ENCODE data around the gene OXNAD1. TPM values are rescaled to one million over a fixed set of nuclear protein-coding genes. Genes with fewer than 3 reads are reported as not detected.
A peak's percentile ranks its signal among the peaks of the same experiment; 100 is the strongest.

The OXNAD1 gene
- total and polyA plus RNA-seq, 2 of the 13 experiments (the other 11 are each of a cell fraction or from before 2014, with no cell fraction given) = 9.9 to 18.8 TPM

DNA sequence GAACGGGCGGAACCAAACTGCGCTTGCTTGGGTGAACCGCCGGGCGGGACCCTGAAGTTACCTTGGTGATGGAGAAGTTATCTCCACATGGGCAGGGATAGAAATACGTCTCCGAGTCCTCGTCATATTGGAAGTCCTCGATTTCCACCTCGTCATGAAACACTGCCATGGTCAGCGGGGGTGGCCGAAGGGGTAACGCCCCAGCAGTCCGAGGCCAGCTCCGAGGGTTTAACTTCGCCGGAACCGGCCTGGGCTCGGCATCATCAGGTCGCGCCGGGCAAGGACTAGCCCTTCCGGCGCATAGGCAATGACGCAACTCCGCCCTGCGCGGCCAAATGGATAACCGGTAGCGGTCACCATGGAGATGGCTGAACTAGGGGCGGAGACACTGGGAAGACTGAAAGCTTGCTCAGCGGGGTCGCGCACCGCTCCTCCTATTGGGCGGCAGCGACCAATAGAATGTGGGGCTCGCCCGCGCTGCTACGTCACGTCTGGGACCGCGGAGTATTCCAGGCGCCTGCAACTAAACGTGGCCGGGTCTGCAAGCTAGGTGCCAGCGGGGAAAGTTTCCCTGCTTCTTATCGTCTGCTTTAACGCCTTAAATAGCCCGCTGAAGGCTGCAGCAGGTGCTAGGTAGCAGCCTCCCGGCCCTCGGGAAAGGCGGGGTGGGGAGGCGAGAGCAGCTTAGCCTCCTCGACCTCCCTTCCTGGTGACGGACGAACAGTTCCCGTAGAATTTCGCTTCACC is at the start of gene OXNAD1, which contains the start of gene DPH3 (continued):
- no peak for TF ChIP-seq ZNF138 (CRISPR knock-in tag; IDR thresholded peaks at IDR 0.05; ENCODE audit: low read depth)
- peak; percentile 25; the same call in 1 of the 2 replicates for TF ChIP-seq NR2F6 (IDR thresholded peaks at IDR 0.05)
- TF ChIP-seq NR2F6 (CRISPR knock-in tag; IDR thresholded peaks at IDR 0.05) = 0 out of 2 replicates have a peak, but pooled peaks have one; percentile 33
- TF ChIP-seq MAFF (IDR thresholded peaks at IDR 0.05; ENCODE audit: low read depth, low read length) = no peak; the same call in 1 of the 2 replicates
- TF ChIP-seq, protein P1, sequence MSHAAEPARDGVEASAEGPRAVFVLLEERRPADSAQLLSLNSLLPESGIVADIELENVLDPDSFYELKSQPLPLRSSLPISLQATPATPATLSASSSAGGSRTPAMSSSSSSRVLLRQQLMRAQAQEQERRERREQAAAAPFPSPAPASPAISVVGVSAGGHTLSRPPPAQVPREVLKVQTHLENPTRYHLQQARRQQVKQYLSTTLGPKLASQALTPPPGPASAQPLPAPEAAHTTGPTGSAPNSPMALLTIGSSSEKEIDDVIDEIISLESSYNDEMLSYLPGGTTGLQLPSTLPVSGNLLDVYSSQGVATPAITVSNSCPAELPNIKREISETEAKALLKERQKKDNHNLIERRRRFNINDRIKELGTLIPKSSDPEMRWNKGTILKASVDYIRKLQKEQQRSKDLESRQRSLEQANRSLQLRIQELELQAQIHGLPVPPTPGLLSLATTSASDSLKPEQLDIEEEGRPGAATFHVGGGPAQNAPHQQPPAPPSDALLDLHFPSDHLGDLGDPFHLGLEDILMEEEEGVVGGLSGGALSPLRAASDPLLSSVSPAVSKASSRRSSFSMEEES (CRISPR knock-in tag; IDR thresholded peaks at IDR 0.05) = no peak; the same call in 1 of the 2 replicates
- peak; percentile 70; the same call in 1 of the 2 replicates for TF ChIP-seq ESRRA (CRISPR knock-in tag; IDR thresholded peaks at IDR 0.05; ENCODE audit: low read depth)
- TF ChIP-seq ZNF703 (CRISPR knock-in tag; IDR thresholded peaks at IDR 0.05; ENCODE audit: borderline replicate concordance) = no peak
- no peak for TF ChIP-seq ATAD3A (CRISPR knock-in tag; IDR thresholded peaks at IDR 0.05)
- no peak for TF ChIP-seq TP53 (CRISPR knock-in tag; conservative IDR thresholded peaks at IDR 0.05)
- TF ChIP-seq ZNF652 (CRISPR knock-in tag; IDR thresholded peaks at IDR 0.05; ENCODE audit: borderline replicate concordance, low read depth) = no peak
- no peak for TF ChIP-seq HNF4G (IDR thresholded peaks at IDR 0.05; ENCODE audit: borderline replicate concordance, low read depth, low read length)
- TF ChIP-seq HNF4G (CRISPR knock-in tag; IDR thresholded peaks at IDR 0.05; ENCODE audit: borderline replicate concordance, low read depth) = no peak
- no peak for TF ChIP-seq NFATC3 (CRISPR knock-in tag; IDR thresholded peaks at IDR 0.05)
- peak; percentile 78; the same call in 1 of the 2 replicates for TF ChIP-seq KLF12 (CRISPR knock-in tag; IDR thresholded peaks at IDR 0.05; ENCODE audit: borderline replicate concordance)
- TF ChIP-seq ZNF83 (CRISPR knock-in tag; IDR thresholded peaks at IDR 0.05; ENCODE audit: borderline replicate concordance) = no peak
- no peak for TF ChIP-seq ZNF879 (CRISPR knock-in tag; IDR thresholded peaks at IDR 0.05)
- TF ChIP-seq NFYC (CRISPR knock-in tag; IDR thresholded peaks at IDR 0.05) = peak; percentile 83
- TF ChIP-seq ZNF501 (CRISPR knock-in tag; IDR thresholded peaks at IDR 0.05) = peak; percentile 89
- no peak for TF ChIP-seq ZNF564 (CRISPR knock-in tag; IDR thresholded peaks at IDR 0.05)
- no peak for TF ChIP-seq REXO4 (CRISPR knock-in tag; IDR thresholded peaks at IDR 0.05; ENCODE audit: borderline replicate concordance)
- TF ChIP-seq, protein P2, sequence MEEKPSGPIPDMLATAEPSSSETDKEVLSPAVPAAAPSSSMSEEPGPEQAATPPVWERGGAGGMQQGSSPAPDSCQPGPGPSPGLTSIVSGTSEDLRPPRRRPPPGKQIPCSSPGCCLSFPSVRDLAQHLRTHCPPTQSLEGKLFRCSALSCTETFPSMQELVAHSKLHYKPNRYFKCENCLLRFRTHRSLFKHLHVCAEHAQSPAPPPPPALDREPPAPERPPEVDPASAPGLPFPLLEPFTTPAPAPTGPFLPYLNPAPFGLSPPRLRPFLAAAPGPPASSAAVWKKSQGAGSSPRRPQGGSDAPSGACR (CRISPR knock-in tag; IDR thresholded peaks at IDR 0.05) = peak; percentile 68; the same call in 1 of the 2 replicates
- no peak for TF ChIP-seq PHB2 (IDR thresholded peaks at IDR 0.05; ENCODE audit: partially characterized antibody)
- no peak for TF ChIP-seq MAFG (CRISPR knock-in tag; IDR thresholded peaks at IDR 0.05)
- TF ChIP-seq MED1 (CRISPR knock-in tag; IDR thresholded peaks at IDR 0.05) = no peak
- TF ChIP-seq ZNF180 (CRISPR knock-in tag; IDR thresholded peaks at IDR 0.05; ENCODE audit: borderline replicate concordance, low read depth) = no peak
- TF ChIP-seq MIER2 (CRISPR knock-in tag; IDR thresholded peaks at IDR 0.05) = no peak
- peak; percentile 80 for TF ChIP-seq RFX5 (IDR thresholded peaks at IDR 0.05; ENCODE audit: low read depth, low read length)
- TF ChIP-seq ZNF34 (CRISPR knock-in tag; IDR thresholded peaks at IDR 0.05; ENCODE audit: borderline replicate concordance) = no peak
- TF ChIP-seq DRAP1 (CRISPR knock-in tag; IDR thresholded peaks at IDR 0.05) = no peak; the same call in none of the 2 replicates
- TF ChIP-seq ZNF75D (CRISPR knock-in tag; IDR thresholded peaks at IDR 0.05; ENCODE audit: borderline replicate concordance) = no peak
- TF ChIP-seq SRSF1 (optimal IDR thresholded peaks at IDR 0.05; ENCODE audit: low read depth, low read length) = no peak
- no peak for TF ChIP-seq HMGA1 (CRISPR knock-in tag; conservative IDR thresholded peaks at IDR 0.05)

Data from HepG2 (cell line).